Fibroblast of lung (primary cell): ENCODE measurements around the gene MBNL2. TPM values are rescaled to one million over a fixed set of nuclear protein-coding genes. Genes with fewer than 3 reads are reported as not detected.

Experiments used
- DNase-seq, 2 donors: peaks; one replicate each; pipeline versions ENCODE4 v3.0.0 to v3.0.0-alpha.2; 2010; ENCODE audit warnings: low read depth in 2 of 2
- H2AFZ ChIP-seq: 2 replicates; pipeline ENCODE4 v1.5.1; 2012; ENCODE audit warnings: low read length, control low read depth, inconsistent platforms
- H3K27ac ChIP-seq: 2 replicates; pipeline ENCODE4 v1.5.1; 2011; ENCODE audit warnings: low read length, control low read depth; ENCODE audit not compliant: insufficient read depth
- H3K27me3 ChIP-seq: 2 replicates; pipeline ENCODE4 v1.5.1; 2011; ENCODE audit warnings: mild to moderate bottlenecking, low read length; ENCODE audit not compliant: control insufficient read depth, insufficient read depth
- H3K36me3 ChIP-seq: 2 replicates; pipeline ENCODE4 v1.5.1; 2011; ENCODE audit warnings: low read length; ENCODE audit not compliant: control insufficient read depth, insufficient read depth
- H3K4me1 ChIP-seq: 2 replicates; pipeline ENCODE4 v1.5.1; 2011; ENCODE audit warnings: low read length; ENCODE audit not compliant: control insufficient read depth, insufficient read depth; ENCODE audit errors: extremely low read depth
- H3K4me2 ChIP-seq: 2 replicates; pipeline ENCODE4 v1.5.1; 2011; ENCODE audit warnings: low read length, control low read depth; ENCODE audit not compliant: insufficient read depth; ENCODE audit errors: extremely low read depth
- H3K4me3 ChIP-seq, 4 experiments: fragments of 200-600 bp in 1 of 4; sonication (generic) in 1 of 4; replicated peaks in 1 of 4; 2 replicates each; pipeline ENCODE4 v1.5.1; 2011 to 2016; ENCODE audit warnings: low read length in 4 of 4, low read depth in 3 of 4, mild to moderate bottlenecking in 3 of 4, control low read depth in 2 of 4, inconsistent platforms in 1 of 4, mixed read lengths in 1 of 4; ENCODE audit not compliant: insufficient read depth in 1 of 4; ENCODE audit errors: control extremely low read depth in 1 of 4
- H3K79me2 ChIP-seq: 2 replicates; pipeline ENCODE4 v1.5.1; 2012; ENCODE audit warnings: mild to moderate bottlenecking, low read length, inconsistent platforms; ENCODE audit not compliant: control insufficient read depth, insufficient read depth
- H3K9ac ChIP-seq: 2 replicates; pipeline ENCODE4 v1.5.1; 2011; ENCODE audit warnings: mild to moderate bottlenecking, low read length, control low read depth; ENCODE audit not compliant: insufficient read depth
- H3K9me3 ChIP-seq: 2 replicates; pipeline ENCODE4 v1.5.1; 2012; ENCODE audit warnings: low read depth, low read length; ENCODE audit not compliant: control insufficient read depth, insufficient read depth
- H4K20me1 ChIP-seq: 2 replicates; pipeline ENCODE4 v1.5.1; 2011; ENCODE audit warnings: low read length; ENCODE audit not compliant: control insufficient read depth, insufficient read depth; ENCODE audit errors: extremely low read depth
- CTCF ChIP-seq, 2 donors: IDR thresholded peaks in 1 of 2; conservative IDR thresholded peaks in 1 of 2; 1 replicate in 1 of 2; 2 replicates in 1 of 2; pipeline ENCODE4 v1.5.1; 2011 to 2012; ENCODE audit warnings: low read length in 2 of 2, control low read depth in 1 of 2, inconsistent platforms in 1 of 2, low read depth in 1 of 2, mild to moderate bottlenecking in 1 of 2
- EZH2 ChIP-seq: IDR thresholded peaks from 2 replicates; pipeline ENCODE4 v1.5.1; 2012; ENCODE audit warnings: low read length, control low read depth, mild to moderate bottlenecking; ENCODE audit errors: missing control alignments
- polyA plus RNA-seq, 2 donors: library from polyadenylated mRNA; depleted of rRNA in 1 of 2; stranded (reverse) in 1 of 2; unstranded in 1 of 2; fragments of >200 nt; gene quantifications; 2 replicates each; pipeline ENCODE4 v1.2.1, GENCODE V29; 2011 to 2012; ENCODE audit warnings: missing spikeins in 1 of 2
- total RNA-seq: library from RNA; depleted of rRNA; stranded (reverse); fragments of >200 nt; gene quantifications from 2 replicates; pipeline ENCODE4 v1.2.1, GENCODE V29; 2014

Gene MBNL2
- total and polyA plus RNA-seq, 2 donors (not counting 1 experiment from before 2014, with no cell fraction given), result 48.9 to 61.1 TPM

- H3K79me2 ChIP-seq, result peaks cover 78% of the 10 kb centered on the region
- H3K27me3 ChIP-seq, result no peaks in the 10 kb centered on the region
- no peaks in the 10 kb centered on the region for H3K36me3 ChIP-seq
- H3K4me2 ChIP-seq, result no peak overlapping the region
- no peak overlapping the region for H3K4me3 ChIP-seq
- no peaks in the 10 kb centered on the region for H4K20me1 ChIP-seq
- H3K4me1 ChIP-seq, result peaks cover 13% of the 10 kb centered on the region
- H2AFZ ChIP-seq, result no peak overlapping the region
- DNase-seq, result no peak
- TF ChIP-seq EZH2, result no peak
- TF ChIP-seq CTCF (conservative IDR thresholded peaks at IDR 0.05 in 1 of 2, IDR thresholded peaks at IDR 0.05 in 1 of 2; ENCODE audit: low read depth in 1 of 2, low read length in 2 of 2), result no peak
- no peaks in the 10 kb centered on the region for H3K9me3 ChIP-seq
- no peak overlapping the region for H3K9ac ChIP-seq
- no peak overlapping the region for H3K27ac ChIP-seq
These were observed 18.0 kb downstream of the MBNL2 start for GRCh38 chr13:97239943-97240787.

- Histone ChIP-seq H3K4me3 (no peak overlapping the region), H3K4me1 (peaks cover 15% of the 10 kb centered on the region), H3K36me3 (no peaks in the 10 kb centered on the region), H2AFZ (no peak overlapping the region), H3K9me3 (no peaks in the 10 kb centered on the region), H3K4me2 (no peak overlapping the region), H3K27me3 (no peaks in the 10 kb centered on the region), H4K20me1 (no peaks in the 10 kb centered on the region), H3K27ac (no peak overlapping the region), H3K9ac (no peak overlapping the region), H3K79me2 (peaks cover 74% of the 10 kb centered on the region)
- no peak for DNase-seq
- TF ChIP-seq EZH2 (no peak), CTCF (conservative IDR thresholded peaks at IDR 0.05 in 1 of 2, IDR thresholded peaks at IDR 0.05 in 1 of 2; ENCODE audit: low read depth in 1 of 2, low read length in 2 of 2) (no peak)
These were observed 18.9 kb downstream of the MBNL2 start for GRCh38 chr13:97240788-97241734.

- Histone ChIP-seq H3K4me1 (peaks cover 15% of the 10 kb centered on the region), H3K27me3 (no peaks in the 10 kb centered on the region), H3K79me2 (peaks cover 74% of the 10 kb centered on the region)
These were observed 19.6 kb downstream of the MBNL2 start for GRCh38 chr13:97241761-97242160.

More at GRCh38 chr13:97241761-97242160, 19.6 kb downstream of the MBNL2 start:
- Histone ChIP-seq H3K36me3 (no peaks in the 10 kb centered on the region), H3K4me3 (no peak overlapping the region), H2AFZ (no peak overlapping the region), H3K9me3 (no peaks in the 10 kb centered on the region), H3K27ac (no peak overlapping the region), H4K20me1 (no peaks in the 10 kb centered on the region), H3K9ac (no peak overlapping the region), H3K4me2 (no peak overlapping the region)
- DNase-seq, result no peak
- TF ChIP-seq EZH2 (no peak), CTCF (conservative IDR thresholded peaks at IDR 0.05 in 1 of 2, IDR thresholded peaks at IDR 0.05 in 1 of 2; ENCODE audit: low read depth in 1 of 2, low read length in 2 of 2) (no peak)
